Lower leg skin (tissue), 3 donors: ENCODE measurements around the gene DENND1A.

Experiments
- POLR2A ChIP-seq, 2 donors: fragments of 450-650 bp; IDR thresholded peaks; one replicate each; pipeline ENCODE4 v1.6.1; 2016 to 2017; ENCODE audit warnings: antibody characterized with exemption in 2 of 2, mild to moderate bottlenecking in 1 of 2, moderate library complexity in 1 of 2
- TF ChIP-seq, protein P1 (sequence below), 3 donors: fragments of 450-650 bp; IDR thresholded peaks; one replicate each; pipeline ENCODE4 v1.5.1; 2016; ENCODE audit warnings: antibody characterized with exemption in 3 of 3, mild to moderate bottlenecking in 3 of 3, moderate library complexity in 2 of 3

DNA sequence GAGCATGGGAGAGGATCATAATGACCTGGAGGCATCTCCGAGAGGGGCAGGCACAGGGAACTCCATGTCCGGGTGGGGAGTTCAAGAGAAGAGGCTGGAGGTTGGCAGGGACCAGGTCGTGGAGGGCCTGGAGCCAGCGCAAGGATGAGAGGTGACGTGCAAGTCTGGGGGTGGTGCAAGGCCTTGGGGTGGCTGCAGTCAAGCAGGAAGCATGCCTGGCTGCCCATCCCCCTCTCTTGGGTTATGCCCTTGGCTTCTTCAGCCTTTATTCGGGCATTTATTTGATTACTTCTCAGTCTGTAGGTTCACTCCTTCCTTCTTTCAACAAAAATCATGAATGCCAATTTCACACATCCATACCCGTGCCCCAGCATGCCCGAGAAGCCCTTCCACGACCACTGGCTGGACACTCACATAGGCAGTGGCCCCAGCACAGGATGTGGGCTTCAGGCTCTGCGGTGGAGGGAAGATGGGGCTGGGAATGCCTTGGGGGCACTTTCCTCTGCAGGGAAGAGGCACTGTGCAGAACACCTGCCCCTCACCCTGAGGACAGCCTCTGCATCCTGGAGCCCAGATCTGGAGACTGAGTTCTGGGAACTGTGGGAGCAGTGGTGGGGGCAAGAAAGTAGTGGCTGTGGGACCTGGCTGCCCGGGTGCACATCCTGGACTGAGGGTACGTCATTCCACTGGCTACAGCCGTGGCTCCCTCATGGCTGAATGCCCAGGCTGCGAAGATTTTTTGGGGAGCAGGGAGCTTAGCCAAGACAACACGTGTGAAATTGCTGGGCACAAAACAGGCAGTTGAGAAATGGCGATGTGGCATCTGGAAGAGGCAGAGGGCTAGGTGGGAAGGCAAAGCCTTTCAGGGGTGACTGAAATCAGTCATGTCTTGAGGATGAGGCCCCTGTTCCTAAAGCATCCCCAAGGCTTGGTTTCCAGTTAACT, 535.4 kb downstream of the DENND1A start:
- TF ChIP-seq POLR2A (IDR thresholded peaks at IDR 0.05), result no peak
- TF ChIP-seq, protein P1, sequence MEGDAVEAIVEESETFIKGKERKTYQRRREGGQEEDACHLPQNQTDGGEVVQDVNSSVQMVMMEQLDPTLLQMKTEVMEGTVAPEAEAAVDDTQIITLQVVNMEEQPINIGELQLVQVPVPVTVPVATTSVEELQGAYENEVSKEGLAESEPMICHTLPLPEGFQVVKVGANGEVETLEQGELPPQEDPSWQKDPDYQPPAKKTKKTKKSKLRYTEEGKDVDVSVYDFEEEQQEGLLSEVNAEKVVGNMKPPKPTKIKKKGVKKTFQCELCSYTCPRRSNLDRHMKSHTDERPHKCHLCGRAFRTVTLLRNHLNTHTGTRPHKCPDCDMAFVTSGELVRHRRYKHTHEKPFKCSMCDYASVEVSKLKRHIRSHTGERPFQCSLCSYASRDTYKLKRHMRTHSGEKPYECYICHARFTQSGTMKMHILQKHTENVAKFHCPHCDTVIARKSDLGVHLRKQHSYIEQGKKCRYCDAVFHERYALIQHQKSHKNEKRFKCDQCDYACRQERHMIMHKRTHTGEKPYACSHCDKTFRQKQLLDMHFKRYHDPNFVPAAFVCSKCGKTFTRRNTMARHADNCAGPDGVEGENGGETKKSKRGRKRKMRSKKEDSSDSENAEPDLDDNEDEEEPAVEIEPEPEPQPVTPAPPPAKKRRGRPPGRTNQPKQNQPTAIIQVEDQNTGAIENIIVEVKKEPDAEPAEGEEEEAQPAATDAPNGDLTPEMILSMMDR (IDR thresholded peaks at IDR 0.05), result no peak
